ENCODE results near the gene NCAPG2. TPM values are rescaled to one million over a fixed set of nuclear protein-coding genes. Genes with fewer than 3 reads are reported as not detected.
A peak's percentile ranks its signal among the peaks of the same experiment; 100 is the strongest.

The NCAPG2 gene
- total RNA-seq, 1 donor: 17.7 TPM

- no peak overlapping the region for H3K4me3 ChIP-seq (ENCODE audit: low read depth, low read length)
- TF ChIP-seq CTCF (IDR thresholded peaks at IDR 0.05; ENCODE audit: insufficient read depth, low read depth, low read length): no peak
Observed at GRCh38 chr7:158695056-158695455, 9.5 kb downstream of the NCAPG2 start.

GRCh38 chr7:158694650-158695049, 10.0 kb downstream of the NCAPG2 start:
- DNase-seq (ENCODE audit: low read depth): no peak
- no peak for TF ChIP-seq CTCF (IDR thresholded peaks at IDR 0.05; ENCODE audit: insufficient read depth, low read depth, low read length)

More at GRCh38 chr7:158695056-158695455, 9.5 kb downstream of the NCAPG2 start:
- DNase-seq (ENCODE audit: low read depth): no peak

GRCh38 chr7:158689488-158689887, 15.1 kb downstream of the NCAPG2 start:
- no peak for DNase-seq (ENCODE audit: low read depth)
- no peak for TF ChIP-seq CTCF (IDR thresholded peaks at IDR 0.05; ENCODE audit: insufficient read depth, low read depth, low read length)
- H3K4me3 ChIP-seq (ENCODE audit: low read depth, low read length): no peak overlapping the region

More at GRCh38 chr7:158694650-158695049, 10.0 kb downstream of the NCAPG2 start:
- no peak overlapping the region for H3K4me3 ChIP-seq (ENCODE audit: low read depth, low read length)

GRCh38 chr7:158687406-158687805, 17.2 kb downstream of the NCAPG2 start:
- TF ChIP-seq CTCF (IDR thresholded peaks at IDR 0.05; ENCODE audit: insufficient read depth, low read depth, low read length): no peak
- H3K4me3 ChIP-seq (ENCODE audit: low read depth, low read length): no peak overlapping the region
- no peak for DNase-seq (ENCODE audit: low read depth)

DNA sequence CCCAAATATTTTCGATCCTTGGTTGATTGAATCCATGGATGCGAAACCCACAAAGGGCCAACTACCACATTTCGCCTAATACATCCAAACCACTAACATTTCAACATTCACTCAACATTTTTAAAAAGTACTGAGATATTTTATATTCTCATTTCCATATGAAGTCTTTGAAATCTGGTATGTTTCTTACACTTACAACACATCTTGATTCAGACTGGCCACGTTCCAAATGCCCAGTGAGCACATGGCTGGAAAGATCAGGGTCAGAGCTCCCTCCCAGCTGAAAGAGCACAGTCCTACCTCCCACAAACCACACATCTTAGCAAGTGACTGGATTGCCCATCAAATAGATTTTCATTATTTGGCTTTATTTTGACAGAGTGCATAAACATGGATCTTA, 18.9 kb downstream of the NCAPG2 start:
- peak; percentile 58 for DNase-seq (ENCODE audit: low read depth)
- TF ChIP-seq CTCF (IDR thresholded peaks at IDR 0.05; ENCODE audit: insufficient read depth, low read depth, low read length): no peak
- H3K4me3 ChIP-seq (ENCODE audit: low read depth, low read length): no peak overlapping the region

- H3K4me3 ChIP-seq (ENCODE audit: low read depth, low read length): no peak overlapping the region
- no peak for TF ChIP-seq CTCF (IDR thresholded peaks at IDR 0.05; ENCODE audit: insufficient read depth, low read depth, low read length)
- no peak for DNase-seq (ENCODE audit: low read depth)
Observed at GRCh38 chr7:158684329-158684728, 20.3 kb downstream of the NCAPG2 start.

GRCh38 chr7:158683541-158683940, 21.1 kb downstream of the NCAPG2 start:
- TF ChIP-seq CTCF (IDR thresholded peaks at IDR 0.05; ENCODE audit: insufficient read depth, low read depth, low read length): no peak
- no peak overlapping the region for H3K4me3 ChIP-seq (ENCODE audit: low read depth, low read length)
- no peak for DNase-seq (ENCODE audit: low read depth)

All from fibroblast of villous mesenchyme (primary cell).